Activated CD4-positive, alpha-beta T cell treated with anti-CD3 and anti-CD28 coated beads for 36 hours (primary cell): ENCODE results near the gene AEBP1. TPM values are rescaled to one million over a fixed set of nuclear protein-coding genes. Genes with fewer than 3 reads are reported as not detected.

ENCODE experiments used
- ATAC-seq: fragments of 200-7000 bp; cut with Tn5 transposase; one replicate; pipeline ENCODE4 v1.10.0; 2021; ENCODE audit warnings: mild to moderate bottlenecking, moderate library complexity
- CTCF ChIA-PET: fragments of 350-600 bp; sonication (Branson Sonifier 250); formaldehyde crosslinking; loops from one replicate; lab custom pipeline; 2021; ENCODE audit warnings: antibody characterized with exemption; lab: Charles Lee
- POLR2A ChIA-PET: fragments of 350-600 bp; sonication (Branson Sonifier 250); formaldehyde crosslinking; loops from one replicate; lab custom pipeline; 2021; ENCODE audit warnings: antibody characterized with exemption, inconsistent platforms; lab: Charles Lee
- DNase-seq: peaks from one replicate; pipeline ENCODE4 v3.0.0-alpha.2; 2020
- H3K27ac Mint-ChIP-seq: one replicate; pipeline ENCODE4 v1.8.0; 2021; ENCODE audit warnings: mixed read lengths
- H3K27me3 Mint-ChIP-seq: one replicate; pipeline ENCODE4 v1.8.0; 2021; ENCODE audit warnings: mixed read lengths
- H3K36me3 Mint-ChIP-seq: one replicate; pipeline ENCODE4 v1.8.0; 2021; ENCODE audit warnings: low read depth, mixed read lengths
- H3K4me1 Mint-ChIP-seq: one replicate; pipeline ENCODE4 v1.8.0; 2021; ENCODE audit warnings: mixed read lengths
- H3K4me3 Mint-ChIP-seq: one replicate; pipeline ENCODE4 v1.8.0; 2021; ENCODE audit warnings: mild to moderate bottlenecking, moderate library complexity, mixed read lengths
- H3K9me3 Mint-ChIP-seq: one replicate; pipeline ENCODE4 v1.8.0; 2021; ENCODE audit warnings: low read depth, mixed read lengths
- intact Hi-C, 2 experiments: fragments of 100-400 bp; cut with DNase I in 1 of 2; cut with micrococcal nuclease in 1 of 2; formaldehyde crosslinking; loops; one replicate each; pipeline versions ENCODE4 v1.14.2 to v1.15.1; 2022 to 2024; cut with DNase I, micrococcal nuclease
- total RNA-seq, 2 experiments: library from RNA; stranded (reverse); gene quantifications; one replicate each; pipeline ENCODE4 v1.2.3, GENCODE V29; 2021

The AEBP1 gene
- total RNA-seq, 2 experiments from 2014 or later = 18.2 to 18.3 TPM

DNA sequence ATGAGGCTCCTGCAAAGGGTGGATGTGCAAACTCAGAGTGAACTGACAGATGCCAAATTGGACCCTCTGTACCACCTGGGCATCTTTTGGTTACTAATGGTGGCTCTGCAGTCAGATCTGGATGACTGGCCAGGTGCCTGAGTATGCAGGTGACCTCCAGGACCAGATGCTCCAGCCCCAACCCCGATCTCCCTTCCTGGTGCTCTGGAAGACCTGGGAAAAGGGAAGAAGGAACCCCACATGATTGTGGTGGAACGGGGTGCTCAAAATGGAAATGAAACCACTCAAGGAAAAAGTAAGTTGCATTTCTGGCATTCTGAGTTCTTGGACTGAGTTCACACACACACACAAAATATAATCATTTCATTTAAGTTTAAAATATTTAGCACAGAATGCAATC, 9.8 kb upstream of the AEBP1 start:
- ATAC-seq (no peak), DNase-seq (no peak)
- no peak overlapping the region for H3K4me3 Mint-ChIP-seq
- H3K9me3 Mint-ChIP-seq = no peaks in the 10 kb centered on the region
- no peaks in the 10 kb centered on the region for H3K27me3 Mint-ChIP-seq
- intact Hi-C loops = no loop called here
- H3K4me1 Mint-ChIP-seq = peaks cover 13% of the 10 kb centered on the region
- no peaks in the 10 kb centered on the region for H3K36me3 Mint-ChIP-seq
- CTCF ChIA-PET = no interaction called here
- no peak overlapping the region for H3K27ac Mint-ChIP-seq
- POLR2A ChIA-PET = no interaction called here

DNA sequence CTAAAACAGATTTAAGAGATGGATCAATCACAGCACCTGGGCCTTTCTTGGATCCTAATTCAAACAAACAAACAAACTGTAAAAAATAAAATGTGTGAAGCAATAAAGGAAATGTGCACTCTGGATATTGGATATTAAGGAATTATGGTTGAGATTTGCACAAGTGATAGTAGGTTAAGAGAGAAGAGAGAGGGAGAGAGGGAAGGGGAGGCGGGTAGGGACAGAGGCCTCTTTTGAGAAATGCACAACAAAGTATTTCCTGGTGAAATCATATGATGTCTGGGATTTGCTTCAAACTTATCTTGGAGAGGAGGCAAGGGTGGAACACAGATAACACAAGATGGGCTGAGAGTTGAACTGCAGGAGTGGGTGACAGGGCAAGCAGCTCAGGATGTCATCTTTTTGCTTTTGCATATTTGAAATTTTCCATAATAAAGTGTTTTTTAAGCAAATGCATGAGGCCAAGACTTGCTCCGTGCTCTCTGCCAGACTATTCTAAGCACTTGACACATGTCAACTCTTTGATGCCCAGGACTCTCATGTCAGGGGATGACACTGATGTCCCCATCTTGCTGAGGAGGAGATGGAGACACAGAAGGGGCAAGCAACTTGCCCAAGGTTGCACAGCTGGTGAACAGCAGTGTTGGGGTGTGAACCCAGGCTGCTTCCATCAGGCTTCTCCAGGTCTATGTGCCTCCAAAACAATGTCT, 9.1 kb upstream of the AEBP1 start:
- H3K4me3 Mint-ChIP-seq = no peak overlapping the region
- no peak for ATAC-seq
- POLR2A ChIA-PET = no interaction called here
- no peak for DNase-seq
- H3K36me3 Mint-ChIP-seq = no peaks in the 10 kb centered on the region
- H3K9me3 Mint-ChIP-seq = no peaks in the 10 kb centered on the region
- intact Hi-C loops = no loop called here
- H3K27me3 Mint-ChIP-seq = no peaks in the 10 kb centered on the region
- CTCF ChIA-PET = interaction anchor here (0.6 to 0.7 kb wide), 2 partner anchors 50 to 194 kb away, joined by 3 to 4 read pairs; no protein-coding TSS in a partner anchor
- H3K27ac Mint-ChIP-seq = no peak overlapping the region
- peaks cover 13% of the 10 kb centered on the region for H3K4me1 Mint-ChIP-seq

DNA sequence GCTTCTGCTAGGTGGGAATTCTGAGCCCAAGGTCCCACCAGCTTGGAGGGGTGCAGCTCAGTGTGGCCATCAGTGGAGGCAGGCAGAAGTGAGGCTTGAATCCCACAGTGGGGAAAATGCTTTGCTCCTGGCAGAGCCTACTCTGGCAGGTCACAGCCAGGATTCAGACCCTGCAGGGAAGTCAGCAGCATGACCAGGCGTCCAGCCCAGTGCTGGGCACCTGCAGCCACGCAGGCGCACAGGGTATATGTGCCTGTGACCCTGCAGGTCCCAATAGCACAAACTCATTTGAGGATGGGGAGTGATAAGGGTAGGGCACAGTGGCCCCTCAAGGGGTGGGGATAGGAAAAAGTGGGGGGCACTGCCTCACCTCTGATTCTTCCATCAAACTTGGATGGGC, 8.4 kb upstream of the AEBP1 start:
- ATAC-seq = no peak
- no peaks in the 10 kb centered on the region for H3K27me3 Mint-ChIP-seq
- H3K36me3 Mint-ChIP-seq = no peaks in the 10 kb centered on the region
- H3K4me1 Mint-ChIP-seq = peaks cover 13% of the 10 kb centered on the region
- DNase-seq = no peak
- H3K9me3 Mint-ChIP-seq = no peaks in the 10 kb centered on the region
- no peak overlapping the region for H3K27ac Mint-ChIP-seq
- ChIA-PET POLR2A (no interaction called here), CTCF (interaction anchor here (0.7 kb wide), 1 partner anchor 195 kb away, joined by 4 read pairs; no protein-coding TSS in a partner anchor)
- H3K4me3 Mint-ChIP-seq = no peak overlapping the region
- intact Hi-C loops = no loop called here

DNA sequence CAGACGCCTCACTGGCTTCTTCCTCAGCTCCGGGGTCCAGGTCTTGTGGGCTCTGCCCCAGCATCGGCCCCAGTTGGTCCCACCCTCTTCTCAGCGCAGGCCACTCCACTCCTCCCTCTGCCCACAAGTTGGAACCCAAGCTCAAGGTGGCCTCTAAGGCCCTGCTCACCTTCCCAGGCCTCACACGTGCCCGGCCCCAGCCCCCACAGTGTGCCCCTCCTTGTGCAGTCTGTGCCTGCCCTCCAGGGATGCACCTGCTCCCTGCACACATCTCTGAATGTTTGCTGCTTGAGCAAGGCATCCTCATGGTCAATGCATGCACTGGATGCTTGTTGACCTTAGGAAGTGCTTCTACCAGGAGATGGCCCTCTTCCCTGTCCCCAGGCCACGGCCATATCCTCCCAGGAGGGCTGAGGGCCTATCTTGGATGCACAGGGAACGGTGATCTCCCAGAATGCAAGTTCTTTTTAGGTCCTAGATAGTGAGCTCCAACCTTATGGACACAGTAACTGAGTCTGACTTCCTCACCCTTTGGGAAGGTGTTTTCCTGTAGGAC, 7.7 kb upstream of the AEBP1 start:
- ChIA-PET POLR2A (no interaction called here), CTCF (interaction anchor here (1.2 kb wide), 1 partner anchor 11 kb away, joined by 3 read pairs; no protein-coding TSS in a partner anchor)
- intact Hi-C loops = no loop called here
- Mint-ChIP-seq H3K27ac (no peak overlapping the region), H3K36me3 (no peaks in the 10 kb centered on the region), H3K4me3 (no peak overlapping the region), H3K27me3 (no peaks in the 10 kb centered on the region), H3K9me3 (no peaks in the 10 kb centered on the region), H3K4me1 (peaks cover 13% of the 10 kb centered on the region)
- ATAC-seq = no peak
- DNase-seq = no peak

DNA sequence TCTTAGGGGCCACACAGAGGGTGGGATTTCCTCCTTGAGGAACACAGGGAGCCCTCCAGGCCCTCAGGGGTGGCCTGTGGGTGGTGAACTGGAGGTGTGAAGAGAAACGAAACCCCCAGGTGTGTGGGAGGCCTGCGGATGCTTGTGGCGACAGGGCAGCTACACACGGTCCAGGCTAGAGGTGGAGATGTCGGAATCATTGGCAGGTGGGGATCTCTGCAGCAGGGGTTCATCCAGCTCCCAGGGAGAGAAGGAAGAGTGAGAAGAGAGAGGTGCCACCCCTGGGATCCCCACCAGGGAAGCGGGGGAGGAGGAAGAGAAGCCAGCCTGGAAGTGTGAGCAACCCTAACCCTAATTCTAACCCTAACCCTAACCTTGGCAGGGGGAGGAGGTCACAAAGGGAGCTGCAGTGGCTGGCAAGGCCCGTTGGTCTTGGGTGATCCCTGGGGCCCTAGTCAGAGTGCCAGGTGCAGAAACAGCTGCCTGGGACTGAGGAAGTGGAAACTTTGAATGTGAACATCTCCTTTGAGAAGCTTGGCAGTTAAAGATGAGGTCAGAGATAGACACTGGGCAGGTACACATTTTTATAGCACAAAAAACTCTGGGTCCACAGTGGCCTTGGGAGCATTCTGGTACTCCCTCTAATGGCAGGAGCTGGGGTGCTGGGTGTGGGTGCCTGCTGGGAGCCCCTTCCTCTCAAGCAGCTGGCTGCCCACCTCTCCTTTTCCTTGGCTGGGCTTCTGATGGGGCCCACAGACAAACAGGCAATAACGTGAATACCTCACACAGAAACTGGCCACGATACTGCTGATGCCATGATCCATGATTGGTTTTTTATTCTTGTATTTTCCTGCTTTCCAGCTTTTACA, 6.8 kb upstream of the AEBP1 start:
- no peaks in the 10 kb centered on the region for H3K9me3 Mint-ChIP-seq
- DNase-seq (peak; percentile 65), ATAC-seq (peak; percentile 94)
- intact Hi-C loops = no loop called here
- no peak overlapping the region for H3K4me3 Mint-ChIP-seq
- no peaks in the 10 kb centered on the region for H3K27me3 Mint-ChIP-seq
- no peaks in the 10 kb centered on the region for H3K36me3 Mint-ChIP-seq
- POLR2A ChIA-PET = no interaction called here
- peak overlapping the region; percentile 52 for H3K27ac Mint-ChIP-seq
- peaks cover 13% of the 10 kb centered on the region for H3K4me1 Mint-ChIP-seq
- CTCF ChIA-PET = interaction anchor here (0.5 to 2.7 kb wide), 4 partner anchors 12 to 178 kb away, joined by 3 to 7 read pairs (median 4); no protein-coding TSS in a partner anchor

DNA sequence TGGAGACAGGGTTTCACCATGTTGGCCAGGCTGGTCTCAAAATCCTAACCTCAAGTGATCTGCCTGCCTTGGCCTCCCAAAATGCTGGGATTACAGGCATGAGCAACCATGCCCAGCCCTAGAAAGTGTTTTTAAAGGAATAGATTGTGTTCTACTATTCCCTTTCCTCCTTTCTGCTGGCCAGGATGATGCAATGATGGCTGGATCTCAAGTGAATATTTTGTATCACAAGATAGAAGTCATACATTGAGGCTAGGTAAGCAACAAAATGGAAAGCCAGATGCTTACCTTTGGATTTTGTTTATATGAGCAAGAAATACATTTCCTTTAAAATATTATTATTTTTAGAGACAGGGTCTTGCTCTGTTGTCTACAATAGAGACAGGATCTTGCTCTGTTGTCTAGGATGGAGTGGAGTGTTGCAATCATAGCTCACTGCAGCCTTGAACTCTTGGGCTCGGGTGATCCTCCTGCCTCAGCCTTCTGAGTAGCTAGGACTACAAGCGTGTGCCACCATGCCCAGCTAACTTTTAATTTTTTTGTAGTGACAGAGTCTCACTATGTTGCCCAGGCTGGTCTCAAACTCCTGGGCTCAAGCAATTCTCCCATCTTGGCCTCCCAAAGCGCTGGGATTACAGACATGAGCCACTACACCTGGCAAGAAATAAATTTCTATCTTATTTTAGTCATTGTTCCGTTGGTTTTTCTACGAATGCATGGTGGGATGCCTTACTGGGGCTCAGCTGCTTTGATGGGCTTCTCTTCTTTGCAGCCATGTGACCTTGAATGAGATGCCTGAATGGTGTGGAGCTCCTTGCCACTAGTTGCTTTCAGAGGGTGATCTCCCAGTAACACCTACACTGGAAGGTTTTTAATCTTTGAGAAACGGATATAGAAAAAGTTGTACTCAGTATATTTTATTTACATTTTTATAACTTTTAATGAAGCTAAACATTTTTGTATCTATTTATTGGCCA, 5.8 kb upstream of the AEBP1 start:
- Mint-ChIP-seq H3K27ac (peak overlapping the region; percentile 49), H3K36me3 (no peaks in the 10 kb centered on the region), H3K9me3 (no peaks in the 10 kb centered on the region), H3K4me3 (no peak overlapping the region), H3K27me3 (peaks cover 3% of the 10 kb centered on the region), H3K4me1 (peaks cover 15% of the 10 kb centered on the region)
- ATAC-seq = no peak
- intact Hi-C loops = no loop called here
- DNase-seq = no peak
- ChIA-PET CTCF (interaction anchor here (1.0 to 2.7 kb wide), 3 partner anchors 11 to 17 kb away, joined by 5 to 7 read pairs (median 5); no protein-coding TSS in a partner anchor), POLR2A (interaction anchor here (0.7 kb wide), 1 partner anchor 939 kb away, joined by 3 read pairs; no protein-coding TSS in a partner anchor)

DNA sequence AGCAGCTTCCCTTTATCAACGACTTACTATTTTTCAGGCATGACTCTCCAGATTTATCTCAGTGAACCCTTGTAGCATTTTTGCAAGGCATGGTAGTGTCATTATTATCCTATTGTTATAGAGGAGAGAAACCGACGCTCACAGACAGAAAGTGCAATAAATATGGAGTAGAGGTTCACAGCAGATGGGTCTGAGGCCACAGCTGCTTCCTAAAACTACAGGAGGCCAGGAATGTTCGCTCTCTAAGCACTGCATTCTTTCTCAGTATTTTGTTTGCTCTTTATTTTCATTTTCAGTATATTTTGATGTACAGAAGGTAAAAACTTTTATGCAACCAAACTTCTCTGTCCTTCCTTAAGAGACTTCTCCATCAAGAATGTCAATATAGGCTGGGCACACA, 4.5 kb upstream of the AEBP1 start:
- H3K27me3 Mint-ChIP-seq = peaks cover 4% of the 10 kb centered on the region
- ATAC-seq (no peak), DNase-seq (no peak)
- POLR2A ChIA-PET = no interaction called here
- intact Hi-C loops = no loop called here
- H3K36me3 Mint-ChIP-seq = no peaks in the 10 kb centered on the region
- CTCF ChIA-PET = interaction anchor here (2.7 kb wide), 1 partner anchor 10 kb away, joined by 7 read pairs; no protein-coding TSS in a partner anchor
- H3K4me1 Mint-ChIP-seq = peaks cover 15% of the 10 kb centered on the region
- no peak overlapping the region for H3K27ac Mint-ChIP-seq
- no peaks in the 10 kb centered on the region for H3K9me3 Mint-ChIP-seq
- H3K4me3 Mint-ChIP-seq = no peak overlapping the region

DNA sequence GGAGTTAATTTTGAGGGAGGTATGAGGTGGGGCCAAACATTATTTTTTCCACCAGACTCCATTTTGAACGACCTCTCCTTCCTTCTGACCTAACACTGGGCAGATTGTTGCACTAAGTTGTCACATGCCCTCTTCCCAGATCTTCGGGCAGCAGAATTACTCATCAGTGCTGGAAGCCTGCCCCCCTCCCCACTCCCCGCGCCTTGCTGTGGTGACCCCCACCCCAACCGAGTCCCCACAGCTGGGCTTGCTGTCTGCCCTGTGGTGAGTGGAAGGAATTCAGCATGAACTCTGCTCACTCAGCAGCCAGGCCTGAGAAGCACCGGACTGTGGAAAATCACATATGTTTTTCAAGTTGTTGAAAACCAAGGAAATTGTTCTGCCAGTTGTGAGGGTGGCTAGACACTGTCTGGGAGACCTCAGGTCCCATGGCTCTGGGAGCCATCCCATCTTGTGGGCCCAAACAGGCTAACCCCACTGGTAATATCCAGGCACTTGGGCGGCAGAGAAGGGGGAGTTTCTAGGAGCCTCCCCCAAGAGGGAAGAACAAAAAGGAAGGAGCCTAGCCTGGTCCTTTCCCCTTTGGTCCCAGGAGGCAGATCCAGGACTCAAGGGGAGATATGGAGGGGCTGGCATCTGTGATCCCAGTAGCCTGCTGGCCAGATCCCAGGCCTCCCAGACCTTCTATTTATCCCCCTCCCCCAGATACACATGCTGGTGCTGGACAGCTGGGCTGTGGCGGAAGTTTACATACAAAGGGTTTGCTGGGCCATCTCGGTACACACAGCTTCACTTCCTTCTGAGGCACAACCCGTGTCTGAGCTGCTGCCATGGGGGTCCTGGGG, 3.5 kb upstream of the AEBP1 start:
- Mint-ChIP-seq H3K4me3 (no peak overlapping the region), H3K4me1 (peaks cover 21% of the 10 kb centered on the region), H3K9me3 (no peaks in the 10 kb centered on the region), H3K36me3 (no peaks in the 10 kb centered on the region), H3K27me3 (peaks cover 4% of the 10 kb centered on the region), H3K27ac (no peak overlapping the region)
- CTCF ChIA-PET = no interaction called here
- intact Hi-C loops = no loop called here
- DNase-seq = no peak
- POLR2A ChIA-PET = no interaction called here
- ATAC-seq = no peak

DNA sequence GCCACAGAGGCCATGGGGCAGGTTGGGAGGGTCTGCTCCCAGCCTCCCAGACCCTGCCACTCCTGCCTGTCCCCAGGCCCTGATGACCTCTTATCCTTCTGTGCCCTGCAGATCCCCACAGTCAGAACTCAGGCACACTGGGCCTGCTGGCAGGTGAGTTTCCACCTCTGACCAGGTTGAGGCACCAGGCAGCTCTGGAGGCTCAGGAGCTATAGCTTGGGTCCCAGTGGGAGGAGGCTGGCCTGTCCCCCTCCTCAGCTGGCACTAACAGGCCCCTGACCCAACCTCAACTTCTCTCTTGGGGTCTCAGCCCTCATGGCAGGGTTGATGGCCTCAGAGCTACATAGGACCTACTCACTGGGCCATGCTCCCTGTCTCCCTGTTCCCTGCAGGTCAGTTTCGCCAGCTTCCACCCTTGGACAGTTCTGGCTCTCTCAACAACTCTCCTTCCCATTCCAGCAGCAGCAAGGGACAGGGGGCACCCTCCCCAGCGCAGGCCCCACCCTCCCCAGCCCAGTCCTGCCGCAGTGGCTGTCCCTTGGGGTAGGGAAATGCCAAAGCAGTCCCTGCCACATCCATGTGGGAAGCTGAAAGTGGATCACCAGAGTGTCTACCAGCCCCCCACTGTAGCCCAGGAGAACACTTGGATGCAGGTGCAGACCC, 2.7 kb upstream of the AEBP1 start:
- Mint-ChIP-seq H3K9me3 (no peaks in the 10 kb centered on the region), H3K27ac (no peak overlapping the region), H3K4me3 (no peak overlapping the region), H3K27me3 (peaks cover 4% of the 10 kb centered on the region), H3K4me1 (peaks cover 25% of the 10 kb centered on the region), H3K36me3 (peaks cover 3% of the 10 kb centered on the region)
- DNase-seq (no peak), ATAC-seq (no peak)
- ChIA-PET POLR2A (no interaction called here), CTCF (no interaction called here)
- intact Hi-C loops = no loop called here
